CD4-positive, CD25-positive, alpha-beta regulatory T cell (primary cell): ENCODE data around the gene DNAJC7. TPM values are rescaled to one million over a fixed set of nuclear protein-coding genes. Genes with fewer than 3 reads are reported as not detected.
A peak's percentile ranks its signal among the peaks of the same experiment; 100 is the strongest.

ENCODE experiments used
- ATAC-seq, 2 donors: fragments of 150-1000 bp; cut with Tn5 transposase; one replicate each; pipeline ENCODE4 v1.10.0; 2021; ENCODE audit warnings: low read depth in 2 of 2, moderate number of reproducible peaks in 2 of 2, moderate library complexity in 1 of 2
- DNase-seq, 3 donors: peaks; one replicate each; pipeline versions ENCODE4 v3.0.0 to v3.0.0-alpha.2; 2012 to 2022; ENCODE audit warnings: mixed read lengths in 1 of 3
- H3K27ac ChIP-seq: one replicate; pipeline ENCODE4 v1.7.0; 2013; ENCODE audit warnings: mild to moderate bottlenecking, low read length; ENCODE audit not compliant: insufficient read depth, poor library complexity, severe bottlenecking
- H3K27me3 ChIP-seq: one replicate; pipeline ENCODE4 v1.7.0; 2013; ENCODE audit warnings: low read length; ENCODE audit not compliant: control insufficient read depth, insufficient read depth
- H3K36me3 ChIP-seq: one replicate; pipeline ENCODE4 v1.7.0; 2013; ENCODE audit warnings: mild to moderate bottlenecking, low read length, moderate library complexity; ENCODE audit not compliant: control insufficient read depth, insufficient read depth
- H3K4me1 ChIP-seq: 2 replicates; pipeline ENCODE4 v1.7.0; 2013; ENCODE audit warnings: mild to moderate bottlenecking, low read length; ENCODE audit not compliant: insufficient read depth, control insufficient read depth, poor library complexity, severe bottlenecking
- H3K4me3 ChIP-seq: one replicate; pipeline ENCODE4 v1.7.0; 2013; ENCODE audit warnings: low read depth, mild to moderate bottlenecking, low read length, moderate library complexity
- H3K9me3 ChIP-seq, 2 experiments: 1 replicate in 1 of 2; 2 replicates in 1 of 2; pipeline ENCODE4 v1.7.0; 2013; ENCODE audit warnings: low read length in 2 of 2, mild to moderate bottlenecking in 1 of 2, moderate library complexity in 1 of 2; ENCODE audit not compliant: control insufficient read depth in 2 of 2
- H3K27ac Mint-ChIP-seq, 3 donors: one replicate each; pipeline ENCODE4 v1.8.0; 2020 to 2022; ENCODE audit warnings: mild to moderate bottlenecking in 3 of 3, mixed read lengths in 3 of 3, moderate library complexity in 2 of 3
- H3K27me3 Mint-ChIP-seq: one replicate; pipeline ENCODE4 v1.8.0; 2022; ENCODE audit warnings: mild to moderate bottlenecking, mixed read lengths
- H3K36me3 Mint-ChIP-seq: one replicate; pipeline ENCODE4 v1.8.0; 2020; ENCODE audit warnings: mixed read lengths
- H3K4me1 Mint-ChIP-seq, 4 donors: one replicate each; pipeline ENCODE4 v1.8.0; 2020 to 2022; ENCODE audit warnings: mixed read lengths in 4 of 4, mild to moderate bottlenecking in 1 of 4
- H3K4me3 Mint-ChIP-seq, 4 donors: one replicate each; pipeline ENCODE4 v1.8.0; 2020 to 2022; ENCODE audit warnings: mild to moderate bottlenecking in 4 of 4, mixed read lengths in 4 of 4, moderate library complexity in 3 of 4
- H3K9me3 Mint-ChIP-seq, 7 donors: one replicate each; pipeline ENCODE4 v1.8.0; 2020 to 2022; ENCODE audit warnings: mixed read lengths in 7 of 7, mild to moderate bottlenecking in 3 of 7, moderate library complexity in 2 of 7
- polyA plus RNA-seq, 4 donors: library from polyadenylated mRNA; unstranded; fragments of 300-500 nt; fragmentation: Illumina TruSeq; gene quantifications; one replicate each; pipeline ENCODE4 v1.2.3, GENCODE V29; 2021
- total RNA-seq: library from RNA; stranded (reverse); gene quantifications from one replicate; pipeline ENCODE4 v1.2.3, GENCODE V29; 2022

The DNAJC7 gene
- total and polyA plus RNA-seq, 5 donors from 2014 or later, result 53.3 to 149 (median 75.3) TPM

- H3K36me3 ChIP-seq, result no peaks in the 10 kb centered on the region
- no peaks in the 10 kb centered on the region for H3K27me3 ChIP-seq
- Mint-ChIP-seq H3K27me3 (peaks cover 5% of the 10 kb centered on the region), H3K36me3 (peaks cover 3% of the 10 kb centered on the region), H3K27ac (peak within 1 kb of the TSS; percentile 95 to 98 (median 96)), H3K9me3 (no peaks in the 10 kb centered on the region), H3K4me3 (peak within 1 kb of the TSS; percentile 91 to 96 (median 95)), H3K4me1 (peaks cover 11 to 29% (median 18%) of the 10 kb centered on the region in 4 donors)
- H3K4me3 ChIP-seq, result peak within 1 kb of the TSS; percentile 97
- no peaks in the 10 kb centered on the region for H3K9me3 ChIP-seq
- peak within 1 kb of the TSS; percentile 92 for H3K27ac ChIP-seq
- DNase-seq, result peak; percentile 94 to 97 (median 97)
- peaks cover 24% of the 10 kb centered on the region for H3K4me1 ChIP-seq
- ATAC-seq, result peak; percentile 98 to 99
Observed at GRCh38 chr17:41930009-41930832, 87.0 kb downstream of the DNAJC7 start, which contains the start of gene ODAD4. ODAD4 (plus strand) TSS chr17:41930617; CDS start chr17:41930724, 107 bp downstream.

GRCh38 chr17:41928693-41929251, 88.5 kb downstream of the DNAJC7 start:
- Mint-ChIP-seq H3K4me1 (peaks cover 11 to 29% (median 18%) of the 10 kb centered on the region in 4 donors), H3K27ac (peak overlapping the region in 2 of 3 donors; percentile 96 to 98), H3K36me3 (peaks cover 3% of the 10 kb centered on the region), H3K4me3 (peak overlapping the region; percentile 5 to 96 (median 92)), H3K9me3 (no peaks in the 10 kb centered on the region), H3K27me3 (peaks cover 5% of the 10 kb centered on the region)
- Histone ChIP-seq H3K4me3 (no peak overlapping the region), H3K36me3 (no peaks in the 10 kb centered on the region), H3K27ac (no peak overlapping the region), H3K27me3 (no peaks in the 10 kb centered on the region), H3K9me3 (no peaks in the 10 kb centered on the region), H3K4me1 (peaks cover 24% of the 10 kb centered on the region)
- no peak for ATAC-seq
- peak in 1 of 3 donors; percentile 15 for DNase-seq

Other genes with a start within 250 kb of the DNAJC7 start
- gene JUP, start 230.7 kb downstream of the DNAJC7 start, total RNA-seq, result 1.3 TPM
- gene JUP, start 230.7 kb downstream of the DNAJC7 start, polyA plus RNA-seq, result under 1 TPM in 2 of 4 donors, not detected in 2; 0.32 to 0.33 TPM
- gene P3H4, start 205.5 kb downstream of the DNAJC7 start, total RNA-seq, result 1.7 TPM
- 1 to 10 TPM in 3 of 4 donors, under 1 TPM in 1; 0.59 to 2.9 (median 2.5) TPM for gene P3H4, start 205.5 kb downstream of the DNAJC7 start, polyA plus RNA-seq
- not detected for gene FKBP10, start 204.4 kb downstream of the DNAJC7 start, total RNA-seq
- gene FKBP10, start 204.4 kb downstream of the DNAJC7 start, polyA plus RNA-seq, result under 1 TPM in 1 of 4 donors, not detected in 3; 0.25 TPM
- gene NT5C3B, start 181.2 kb downstream of the DNAJC7 start, total RNA-seq, result 17.9 TPM
- gene NT5C3B, start 181.2 kb downstream of the DNAJC7 start, polyA plus RNA-seq, result 10 to 100 TPM; 15.5 to 37.7 (median 18.1) TPM
- gene KLHL10, start 179.6 kb downstream of the DNAJC7 start, total RNA-seq, result not detected
- gene KLHL10, start 179.6 kb downstream of the DNAJC7 start, polyA plus RNA-seq, result under 1 TPM in 3 of 4 donors, not detected in 1; 0.19 to 0.25 (median 0.21) TPM
- gene KLHL11, start 152.0 kb downstream of the DNAJC7 start, total RNA-seq, result 21.7 TPM
- gene KLHL11, start 152.0 kb downstream of the DNAJC7 start, polyA plus RNA-seq, result 10 to 100 TPM in 1 of 4 donors, 1 to 10 TPM in 3; 5.4 to 11.5 (median 6.7) TPM
- 76.3 TPM for gene ACLY, start 98.5 kb downstream of the DNAJC7 start, total RNA-seq
- gene ACLY, start 98.5 kb downstream of the DNAJC7 start, polyA plus RNA-seq, result 10 to 100 TPM; 50.3 to 56.8 (median 55.6) TPM
- gene ODAD4, start 86.8 kb downstream of the DNAJC7 start, total RNA-seq, result not detected
- under 1 TPM in 3 of 4 donors, not detected in 1; 0.14 to 0.28 (median 0.15) TPM for gene ODAD4, start 86.8 kb downstream of the DNAJC7 start, polyA plus RNA-seq
- 27.7 TPM for gene CNP, start 50.6 kb downstream of the DNAJC7 start, total RNA-seq
- 10 to 100 TPM; 26.9 to 44.3 (median 34.1) TPM for gene CNP, start 50.6 kb downstream of the DNAJC7 start, polyA plus RNA-seq
- gene NKIRAS2, start 2.7 kb upstream of the DNAJC7 start, total RNA-seq, result 14.6 TPM
- gene NKIRAS2, start 2.7 kb upstream of the DNAJC7 start, polyA plus RNA-seq, result 10 to 100 TPM; 21.8 to 25.8 (median 23.0) TPM
- gene C17orf113, start 33.2 kb upstream of the DNAJC7 start, total RNA-seq, result 0.27 TPM
- under 1 TPM; 0.09 to 0.46 (median 0.38) TPM for gene C17orf113, start 33.2 kb upstream of the DNAJC7 start, polyA plus RNA-seq
- not detected for gene ZNF385C, start 81.0 kb upstream of the DNAJC7 start, total RNA-seq
- gene ZNF385C, start 81.0 kb upstream of the DNAJC7 start, polyA plus RNA-seq, result under 1 TPM in 1 of 4 donors, not detected in 3; 0.21 TPM
- 24.4 TPM for gene DHX58, start 95.3 kb upstream of the DNAJC7 start, total RNA-seq
- gene DHX58, start 95.3 kb upstream of the DNAJC7 start, polyA plus RNA-seq, result 10 to 100 TPM in 3 of 4 donors, 1 to 10 TPM in 1; 7.2 to 20.9 (median 14.5) TPM
- gene KAT2A, start 103.9 kb upstream of the DNAJC7 start, total RNA-seq, result 26.5 TPM
- gene KAT2A, start 103.9 kb upstream of the DNAJC7 start, polyA plus RNA-seq, result 1 to 10 TPM; 2.5 to 5.7 (median 4.4) TPM
- not detected for gene HSPB9, start 105.4 kb upstream of the DNAJC7 start, total RNA-seq
- under 1 TPM in 2 of 4 donors, not detected in 2; 0.08 to 0.28 TPM for gene HSPB9, start 105.4 kb upstream of the DNAJC7 start, polyA plus RNA-seq
- gene RAB5C, start 137.6 kb upstream of the DNAJC7 start, total RNA-seq, result 93.7 TPM
- gene RAB5C, start 137.6 kb upstream of the DNAJC7 start, polyA plus RNA-seq, result 10 to 100 TPM; 56.0 to 98.5 (median 69.9) TPM
- gene KCNH4, start 163.7 kb upstream of the DNAJC7 start, total RNA-seq, result 0.47 TPM
- not detected for gene KCNH4, start 163.7 kb upstream of the DNAJC7 start, polyA plus RNA-seq
- gene HCRT, start 168.0 kb upstream of the DNAJC7 start, total RNA-seq, result not detected
- not detected for gene HCRT, start 168.0 kb upstream of the DNAJC7 start, polyA plus RNA-seq
- gene GHDC, start 177.1 kb upstream of the DNAJC7 start, total RNA-seq, result 13.6 TPM
- gene GHDC, start 177.1 kb upstream of the DNAJC7 start, polyA plus RNA-seq, result 10 to 100 TPM; 11.1 to 17.8 (median 13.2) TPM